Nephron progenitor cell (in vitro differentiated cells): Measurements from ENCODE around the gene NEURL1.

Experiments used
- DNase-seq: peaks from one replicate; pipeline ENCODE4 v3.0.0; 2021
- H3K27ac Mint-ChIP-seq: 2 replicates; pipeline ENCODE4 v1.8.0; 2021; ENCODE audit warnings: mild to moderate bottlenecking, moderate library complexity, mixed read lengths
- H3K27me3 Mint-ChIP-seq: 2 replicates; pipeline ENCODE4 v1.8.0; 2021; ENCODE audit warnings: mild to moderate bottlenecking, low read depth, mixed read lengths; ENCODE audit not compliant: poor library complexity
- H3K36me3 Mint-ChIP-seq: 2 replicates; pipeline ENCODE4 v1.8.0; 2021; ENCODE audit warnings: low read depth, mixed read lengths
- H3K4me1 Mint-ChIP-seq: 2 replicates; pipeline ENCODE4 v1.8.0; 2021; ENCODE audit warnings: mixed read lengths
- H3K4me3 Mint-ChIP-seq: 2 replicates; pipeline ENCODE4 v1.8.0; 2021; ENCODE audit warnings: mild to moderate bottlenecking, moderate library complexity, mixed read lengths
- H3K9me3 Mint-ChIP-seq: 2 replicates; pipeline ENCODE4 v1.8.0; 2021; ENCODE audit warnings: mild to moderate bottlenecking, moderate library complexity, mixed read lengths
- TF ChIP-seq, protein P1 (sequence below): fragments of 200-600 bp; sonication (generic); IDR thresholded peaks from 2 replicates; pipeline ENCODE4 v1.5.0; 2021; ENCODE audit warnings: antibody characterized with exemption

Gene NEURL1

DNA sequence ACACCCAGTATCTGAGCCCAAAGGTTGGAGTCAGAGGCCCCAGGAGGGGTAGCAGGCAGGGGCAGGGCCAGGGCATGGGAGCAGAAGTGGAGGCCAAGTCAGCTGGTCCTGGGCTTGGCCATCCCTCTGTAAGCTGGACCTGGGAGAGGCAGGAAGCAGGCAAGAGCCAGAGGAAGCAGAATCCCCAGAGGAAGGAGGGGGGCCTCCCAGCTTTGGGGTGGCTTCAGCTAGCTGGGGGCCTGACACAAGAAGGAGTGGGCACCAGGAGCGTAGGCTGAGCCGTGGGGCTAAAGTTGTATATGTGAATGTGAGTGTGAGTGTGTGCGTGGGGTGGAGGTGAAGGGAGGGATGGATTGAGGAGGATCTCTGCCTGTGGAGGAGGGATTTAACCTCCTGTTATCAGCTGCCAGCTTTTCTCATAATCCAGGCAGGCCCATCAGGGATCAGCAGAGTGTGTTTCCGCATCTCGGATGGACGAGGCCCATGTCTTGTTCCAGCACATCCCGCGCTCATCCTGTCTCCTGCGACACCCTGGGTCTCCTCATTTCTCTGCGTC, 54.0 kb downstream of the NEURL1 start:
- DNase-seq = no peak
- TF ChIP-seq, protein P1, sequence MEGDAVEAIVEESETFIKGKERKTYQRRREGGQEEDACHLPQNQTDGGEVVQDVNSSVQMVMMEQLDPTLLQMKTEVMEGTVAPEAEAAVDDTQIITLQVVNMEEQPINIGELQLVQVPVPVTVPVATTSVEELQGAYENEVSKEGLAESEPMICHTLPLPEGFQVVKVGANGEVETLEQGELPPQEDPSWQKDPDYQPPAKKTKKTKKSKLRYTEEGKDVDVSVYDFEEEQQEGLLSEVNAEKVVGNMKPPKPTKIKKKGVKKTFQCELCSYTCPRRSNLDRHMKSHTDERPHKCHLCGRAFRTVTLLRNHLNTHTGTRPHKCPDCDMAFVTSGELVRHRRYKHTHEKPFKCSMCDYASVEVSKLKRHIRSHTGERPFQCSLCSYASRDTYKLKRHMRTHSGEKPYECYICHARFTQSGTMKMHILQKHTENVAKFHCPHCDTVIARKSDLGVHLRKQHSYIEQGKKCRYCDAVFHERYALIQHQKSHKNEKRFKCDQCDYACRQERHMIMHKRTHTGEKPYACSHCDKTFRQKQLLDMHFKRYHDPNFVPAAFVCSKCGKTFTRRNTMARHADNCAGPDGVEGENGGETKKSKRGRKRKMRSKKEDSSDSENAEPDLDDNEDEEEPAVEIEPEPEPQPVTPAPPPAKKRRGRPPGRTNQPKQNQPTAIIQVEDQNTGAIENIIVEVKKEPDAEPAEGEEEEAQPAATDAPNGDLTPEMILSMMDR = no peak
- Mint-ChIP-seq H3K4me1 (peaks cover 36% of the 10 kb centered on the region), H3K9me3 (no peaks in the 10 kb centered on the region), H3K27me3 (peaks cover 33% of the 10 kb centered on the region), H3K36me3 (no peaks in the 10 kb centered on the region), H3K27ac (no peak overlapping the region), H3K4me3 (no peak overlapping the region)

DNA sequence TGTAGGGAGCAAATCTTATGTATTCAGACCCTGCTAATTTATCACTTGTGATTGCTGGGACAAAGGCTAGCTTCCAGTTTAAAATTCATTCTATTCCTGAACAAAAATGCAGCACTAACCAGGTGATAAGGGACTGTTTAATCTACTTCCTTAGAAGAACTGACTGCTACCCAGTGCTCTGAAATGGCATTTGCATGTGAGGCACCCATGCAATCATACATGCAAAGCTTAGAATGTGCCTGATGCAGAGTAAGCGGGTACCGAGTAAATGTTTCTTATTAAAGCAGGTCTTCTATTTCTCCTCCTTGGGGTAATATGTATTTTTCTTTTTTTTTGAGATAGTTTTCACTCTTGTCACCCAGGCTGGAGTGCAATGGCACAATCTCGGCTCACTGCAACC, 54.5 kb downstream of the NEURL1 start:
- Mint-ChIP-seq H3K36me3 (no peaks in the 10 kb centered on the region), H3K4me3 (no peak overlapping the region), H3K4me1 (peaks cover 31% of the 10 kb centered on the region), H3K27ac (no peak overlapping the region), H3K27me3 (peaks cover 38% of the 10 kb centered on the region), H3K9me3 (no peaks in the 10 kb centered on the region)
- DNase-seq = no peak
- TF ChIP-seq, protein P1 = no peak

DNA sequence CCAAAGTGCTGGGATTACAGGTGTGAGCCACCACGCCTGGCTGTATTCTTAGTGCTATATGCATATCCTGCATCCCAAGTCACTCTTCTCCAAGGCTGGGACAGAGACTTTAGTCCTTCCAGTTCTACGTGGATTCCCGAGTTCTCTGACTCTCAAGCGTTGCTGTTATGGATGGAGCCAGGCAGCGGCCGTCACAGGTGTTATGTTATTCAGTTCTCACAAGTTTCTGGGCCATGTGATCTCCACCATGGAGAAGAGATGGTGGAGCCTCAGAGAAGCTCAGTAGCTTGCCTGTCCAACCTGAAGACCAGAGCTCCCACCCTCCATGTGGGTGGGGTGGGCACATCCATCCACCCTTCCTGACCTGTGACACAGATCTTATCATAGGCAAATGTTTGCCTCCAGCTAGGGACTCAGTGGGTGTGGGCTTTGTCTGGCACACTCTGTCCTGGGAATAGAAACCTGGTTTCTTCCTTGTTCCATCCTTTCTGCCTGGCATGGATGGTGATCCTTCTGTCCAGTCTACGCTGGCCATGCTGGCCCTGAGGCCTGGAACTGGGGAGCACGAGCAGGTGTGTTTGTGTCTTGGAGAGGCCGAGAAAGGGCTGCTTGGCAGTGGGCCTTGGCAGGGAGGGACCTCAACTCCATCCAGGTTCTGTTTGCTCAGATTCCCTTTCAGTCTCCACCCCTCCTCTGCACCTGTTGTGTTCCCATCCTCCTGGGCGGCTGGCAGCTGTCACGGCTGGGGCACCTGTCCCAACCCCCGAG, 55.3 kb downstream of the NEURL1 start:
- Mint-ChIP-seq H3K27ac (no peak overlapping the region), H3K4me1 (peaks cover 23% of the 10 kb centered on the region), H3K9me3 (no peaks in the 10 kb centered on the region), H3K4me3 (no peak overlapping the region), H3K27me3 (peaks cover 38% of the 10 kb centered on the region), H3K36me3 (no peaks in the 10 kb centered on the region)
- TF ChIP-seq, protein P1 = no peak
- DNase-seq = no peak

DNA sequence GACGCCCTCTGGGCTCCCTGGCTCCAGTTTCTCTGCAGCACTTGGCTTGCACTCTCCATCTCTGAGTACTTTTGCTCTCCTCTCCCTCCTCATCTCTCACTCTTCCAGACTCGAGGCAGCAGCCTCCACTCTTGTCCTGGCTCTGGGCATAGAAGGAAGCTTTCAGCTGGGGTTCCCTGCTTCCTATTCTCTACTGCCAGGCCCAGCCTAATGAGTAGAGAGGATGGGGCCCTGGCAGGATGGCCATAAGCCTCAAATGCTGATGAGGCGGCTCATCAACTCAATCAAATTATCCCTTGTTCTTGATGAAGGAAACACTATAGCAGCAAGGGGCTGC, 55.8 kb downstream of the NEURL1 start:
- TF ChIP-seq, protein P1 = no peak
- H3K36me3 Mint-ChIP-seq = no peaks in the 10 kb centered on the region
- no peaks in the 10 kb centered on the region for H3K9me3 Mint-ChIP-seq
- no peak overlapping the region for H3K27ac Mint-ChIP-seq
- DNase-seq = no peak
- peaks cover 20% of the 10 kb centered on the region for H3K4me1 Mint-ChIP-seq
- H3K27me3 Mint-ChIP-seq = peaks cover 40% of the 10 kb centered on the region
- H3K4me3 Mint-ChIP-seq = no peak overlapping the region

DNA sequence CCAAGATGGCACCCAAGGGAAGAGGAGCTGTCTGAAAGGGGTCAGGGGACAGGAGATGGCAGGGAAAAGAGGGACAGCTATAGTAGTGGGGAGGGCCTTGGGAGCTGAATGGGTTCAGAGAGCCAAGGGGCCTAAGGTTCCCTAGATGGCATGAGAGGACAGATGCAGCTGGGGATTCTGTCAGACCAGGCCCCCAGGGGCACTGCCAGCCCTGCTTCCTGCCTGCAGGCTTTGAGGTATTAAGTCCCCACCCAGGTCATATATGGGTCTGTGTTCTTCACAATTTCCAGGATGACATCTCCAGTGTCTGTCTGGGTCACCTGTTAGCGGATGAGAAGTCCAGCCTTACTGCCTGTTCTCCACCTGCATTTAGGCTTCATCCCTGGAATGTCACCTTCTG, 56.7 kb downstream of the NEURL1 start:
- H3K4me1 Mint-ChIP-seq = peaks cover 19% of the 10 kb centered on the region
- H3K4me3 Mint-ChIP-seq = no peak overlapping the region
- DNase-seq = no peak
- H3K27me3 Mint-ChIP-seq = peaks cover 47% of the 10 kb centered on the region
- H3K27ac Mint-ChIP-seq = no peak overlapping the region
- no peaks in the 10 kb centered on the region for H3K36me3 Mint-ChIP-seq
- TF ChIP-seq, protein P1 = no peak
- no peaks in the 10 kb centered on the region for H3K9me3 Mint-ChIP-seq
